AG04450 (cell line): ENCODE data around the gene GPR158. TPM values are rescaled to one million over a fixed set of nuclear protein-coding genes. Genes with fewer than 3 reads are reported as not detected.

Source experiments
- CTCF ChIA-PET: fragments of 300-600, 350-600 bp; formaldehyde crosslinking; extraction: SDS; loops from one replicate; lab custom pipeline; 2022; ENCODE audit warnings: antibody characterized with exemption, inconsistent platforms; lab: Charles Lee
- POLR2A ChIA-PET: fragments of 350-600 bp; formaldehyde crosslinking; extraction: SDS; loops from one replicate; lab custom pipeline; 2021; ENCODE audit warnings: antibody characterized with exemption, inconsistent platforms; lab: Yijun Ruan, JAX
- DNase-seq: peaks from one replicate; pipeline ENCODE4 v3.0.0-alpha.2; 2011; ENCODE audit warnings: low read depth, low spot score
- H3K27ac ChIP-seq: one replicate; pipeline ENCODE4 v1.5.1; 2012; ENCODE audit warnings: low read depth, low read length, control low read depth
- H3K27me3 ChIP-seq: one replicate; pipeline ENCODE4 v1.6.0; 2012; ENCODE audit warnings: low read length; ENCODE audit not compliant: control insufficient read depth, insufficient read depth
- H3K4me3 ChIP-seq: 2 replicates; pipeline ENCODE4 v1.5.1; 2011; ENCODE audit warnings: mild to moderate bottlenecking, low read depth, low read length, control low read depth
- H3K9me3 ChIP-seq: 2 replicates; pipeline ENCODE4 v1.5.1; 2012; ENCODE audit warnings: low read length; ENCODE audit not compliant: control insufficient read depth, insufficient read depth
- CTCF ChIP-seq: IDR thresholded peaks from 2 replicates; pipeline ENCODE4 v1.5.1; 2011; ENCODE audit warnings: low read depth, low read length, control low read depth, inconsistent platforms
- polyA plus RNA-seq: library from polyadenylated mRNA; depleted of rRNA; stranded (reverse); fragments of >200 nt; gene quantifications from 2 replicates; pipeline ENCODE4 v1.2.3, GENCODE V29; 2011

The GPR158 gene
- polyA plus RNA-seq, 1 experiment = not detected

GRCh38 chr10:25498645-25499044, 323.8 kb downstream of the GPR158 start:
- H3K4me3 ChIP-seq = no peak overlapping the region
- CTCF ChIA-PET = no interaction called here
- POLR2A ChIA-PET = no interaction called here
- no peak for DNase-seq
- no peak overlapping the region for H3K27ac ChIP-seq
- no peak for TF ChIP-seq CTCF
- peaks cover 13% of the 10 kb centered on the region for H3K9me3 ChIP-seq
- no peaks in the 10 kb centered on the region for H3K27me3 ChIP-seq

GRCh38 chr10:25501912-25502311, 327.1 kb downstream of the GPR158 start:
- ChIA-PET CTCF (no interaction called here), POLR2A (no interaction called here)
- Histone ChIP-seq H3K27me3 (no peaks in the 10 kb centered on the region), H3K27ac (no peak overlapping the region), H3K4me3 (no peak overlapping the region), H3K9me3 (peaks cover 10% of the 10 kb centered on the region)
- TF ChIP-seq CTCF = no peak
- DNase-seq = no peak

- ChIA-PET POLR2A (no interaction called here), CTCF (no interaction called here)
- peaks cover 10% of the 10 kb centered on the region for H3K9me3 ChIP-seq
- no peak overlapping the region for H3K4me3 ChIP-seq
- H3K27me3 ChIP-seq = no peaks in the 10 kb centered on the region
- TF ChIP-seq CTCF = no peak
- DNase-seq = no peak
- H3K27ac ChIP-seq = no peak overlapping the region
These were observed 327.7 kb downstream of the GPR158 start for GRCh38 chr10:25502453-25502852.

- POLR2A ChIA-PET = no interaction called here
- no peak for TF ChIP-seq CTCF
- CTCF ChIA-PET = no interaction called here
- Histone ChIP-seq H3K27ac (no peak overlapping the region), H3K4me3 (no peak overlapping the region), H3K9me3 (peaks cover 10% of the 10 kb centered on the region), H3K27me3 (no peaks in the 10 kb centered on the region)
- no peak for DNase-seq
These were observed 329.5 kb downstream of the GPR158 start for GRCh38 chr10:25504306-25504705.

- H3K9me3 ChIP-seq = peaks cover 6% of the 10 kb centered on the region
- CTCF ChIA-PET = no interaction called here
- H3K4me3 ChIP-seq = no peak overlapping the region
- no peaks in the 10 kb centered on the region for H3K27me3 ChIP-seq
- DNase-seq = no peak
- no peak overlapping the region for H3K27ac ChIP-seq
- no peak for TF ChIP-seq CTCF
- POLR2A ChIA-PET = no interaction called here
These were observed 330.0 kb downstream of the GPR158 start for GRCh38 chr10:25504838-25505237.
